ENCODE data around the gene FBXO36.

FBXO36 gene

GRCh38 chr2:229931241-229931640 lies 8.9 kb downstream of the FBXO36 start:
- Histone ChIP-seq H3K4me1 (ENCODE audit: low read depth, poor library complexity, severe bottlenecking) (peaks cover 3% of the 10 kb centered on the region), H2AFZ (ENCODE audit: low read depth) (no peak overlapping the region), H3K79me2 (ENCODE audit: insufficient read depth, low read depth) (no peaks in the 10 kb centered on the region), H3K36me3 (ENCODE audit: insufficient read depth) (no peaks in the 10 kb centered on the region; the same call in 1 of the 2 replicates), H3K4me3 (IDR thresholded peaks at IDR 0.05; ENCODE audit: insufficient read depth, low read depth, low read length) (no peak overlapping the region), H3K4me2 (no peak overlapping the region), H3K27ac (no peak overlapping the region), H4K20me1 (ENCODE audit: insufficient read depth) (no peaks in the 10 kb centered on the region), H3K27me3 (ENCODE audit: insufficient read depth, low read depth) (no peaks in the 10 kb centered on the region), H3K9ac (no peak overlapping the region)
- TF ChIP-seq, protein P1, sequence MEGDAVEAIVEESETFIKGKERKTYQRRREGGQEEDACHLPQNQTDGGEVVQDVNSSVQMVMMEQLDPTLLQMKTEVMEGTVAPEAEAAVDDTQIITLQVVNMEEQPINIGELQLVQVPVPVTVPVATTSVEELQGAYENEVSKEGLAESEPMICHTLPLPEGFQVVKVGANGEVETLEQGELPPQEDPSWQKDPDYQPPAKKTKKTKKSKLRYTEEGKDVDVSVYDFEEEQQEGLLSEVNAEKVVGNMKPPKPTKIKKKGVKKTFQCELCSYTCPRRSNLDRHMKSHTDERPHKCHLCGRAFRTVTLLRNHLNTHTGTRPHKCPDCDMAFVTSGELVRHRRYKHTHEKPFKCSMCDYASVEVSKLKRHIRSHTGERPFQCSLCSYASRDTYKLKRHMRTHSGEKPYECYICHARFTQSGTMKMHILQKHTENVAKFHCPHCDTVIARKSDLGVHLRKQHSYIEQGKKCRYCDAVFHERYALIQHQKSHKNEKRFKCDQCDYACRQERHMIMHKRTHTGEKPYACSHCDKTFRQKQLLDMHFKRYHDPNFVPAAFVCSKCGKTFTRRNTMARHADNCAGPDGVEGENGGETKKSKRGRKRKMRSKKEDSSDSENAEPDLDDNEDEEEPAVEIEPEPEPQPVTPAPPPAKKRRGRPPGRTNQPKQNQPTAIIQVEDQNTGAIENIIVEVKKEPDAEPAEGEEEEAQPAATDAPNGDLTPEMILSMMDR (conservative IDR thresholded peaks at IDR 0.05; ENCODE audit: low read depth, low read length): no peak

DNA sequence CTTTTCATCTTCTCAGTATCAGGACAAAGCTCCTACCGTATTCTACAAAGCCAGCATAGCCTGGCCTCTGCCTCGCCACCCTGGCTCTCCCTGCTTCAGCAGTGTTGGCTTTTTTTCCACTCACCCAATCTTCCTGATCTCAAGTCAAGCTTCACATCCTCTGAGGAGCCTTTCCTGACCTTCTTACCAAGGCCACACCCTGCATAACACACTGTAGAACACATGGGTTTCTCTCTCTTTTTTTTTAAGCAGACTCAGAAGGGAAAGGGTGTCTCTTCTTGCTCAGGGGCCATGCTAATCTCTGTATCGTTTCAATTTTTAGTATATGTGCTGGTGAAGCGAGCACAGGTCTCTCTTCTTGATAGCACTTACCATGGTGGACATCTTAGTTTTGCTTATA lies 15.2 kb downstream of the FBXO36 start:
- no peaks in the 10 kb centered on the region for H3K27me3 ChIP-seq (ENCODE audit: insufficient read depth, low read depth)
- H3K79me2 ChIP-seq (ENCODE audit: insufficient read depth, low read depth): no peaks in the 10 kb centered on the region
- no peak overlapping the region for H3K9ac ChIP-seq
- no peaks in the 10 kb centered on the region for H4K20me1 ChIP-seq (ENCODE audit: insufficient read depth)
- no peak overlapping the region for H2AFZ ChIP-seq (ENCODE audit: low read depth)
- H3K4me1 ChIP-seq (ENCODE audit: low read depth, poor library complexity, severe bottlenecking): no peaks in the 10 kb centered on the region
- H3K4me3 ChIP-seq (IDR thresholded peaks at IDR 0.05; ENCODE audit: insufficient read depth, low read depth, low read length): no peak overlapping the region
- TF ChIP-seq, protein P1 (conservative IDR thresholded peaks at IDR 0.05; ENCODE audit: low read depth, low read length): no peak
- no peak overlapping the region for H3K4me2 ChIP-seq
- no peaks in the 10 kb centered on the region for H3K36me3 ChIP-seq (ENCODE audit: insufficient read depth)
- no peak overlapping the region for H3K27ac ChIP-seq

GRCh38 chr2:229942671-229943070 lies 20.4 kb downstream of the FBXO36 start:
- no peaks in the 10 kb centered on the region for H3K79me2 ChIP-seq (ENCODE audit: insufficient read depth, low read depth)
- H3K4me3 ChIP-seq (IDR thresholded peaks at IDR 0.05; ENCODE audit: insufficient read depth, low read depth, low read length): no peak overlapping the region
- no peak overlapping the region for H3K9ac ChIP-seq
- H3K4me1 ChIP-seq (ENCODE audit: low read depth, poor library complexity, severe bottlenecking): no peaks in the 10 kb centered on the region
- no peak overlapping the region for H3K4me2 ChIP-seq
- no peaks in the 10 kb centered on the region for H4K20me1 ChIP-seq (ENCODE audit: insufficient read depth)
- TF ChIP-seq, protein P1 (conservative IDR thresholded peaks at IDR 0.05; ENCODE audit: low read depth, low read length): no peak
- no peaks in the 10 kb centered on the region for H3K27me3 ChIP-seq (ENCODE audit: insufficient read depth, low read depth)
- H3K36me3 ChIP-seq (ENCODE audit: insufficient read depth): no peaks in the 10 kb centered on the region
- H3K27ac ChIP-seq: no peak overlapping the region
- H2AFZ ChIP-seq (ENCODE audit: low read depth): no peak overlapping the region

DNA sequence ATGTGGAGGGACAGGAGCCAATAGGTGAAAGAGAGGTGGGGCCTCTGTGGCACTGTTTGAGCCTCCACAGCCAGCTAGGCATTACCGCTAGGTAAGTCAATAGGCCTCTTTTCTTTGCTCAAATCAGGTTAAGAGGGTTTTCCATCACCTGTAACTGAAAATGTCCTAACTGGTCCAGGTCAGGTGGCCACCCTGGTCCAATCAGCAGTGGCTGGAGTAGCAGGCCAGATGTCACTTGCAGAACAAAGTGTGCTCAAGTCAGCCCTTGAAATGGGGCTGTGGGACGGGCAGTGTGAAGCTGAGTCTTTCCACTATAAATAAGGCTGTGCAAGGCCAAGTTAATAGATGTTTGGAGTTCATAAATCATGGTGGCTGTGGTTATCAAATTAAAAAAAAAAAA lies 20.9 kb downstream of the FBXO36 start:
- Histone ChIP-seq H3K36me3 (ENCODE audit: insufficient read depth) (no peaks in the 10 kb centered on the region), H3K27ac (no peak overlapping the region), H4K20me1 (ENCODE audit: insufficient read depth) (no peaks in the 10 kb centered on the region), H3K79me2 (ENCODE audit: insufficient read depth, low read depth) (no peaks in the 10 kb centered on the region), H3K4me3 (IDR thresholded peaks at IDR 0.05; ENCODE audit: insufficient read depth, low read depth, low read length) (no peak overlapping the region), H3K9ac (no peak overlapping the region), H3K4me2 (no peak overlapping the region), H2AFZ (ENCODE audit: low read depth) (no peak overlapping the region), H3K27me3 (ENCODE audit: insufficient read depth, low read depth) (no peaks in the 10 kb centered on the region), H3K4me1 (ENCODE audit: low read depth, poor library complexity, severe bottlenecking) (no peaks in the 10 kb centered on the region)
- TF ChIP-seq, protein P1 (conservative IDR thresholded peaks at IDR 0.05; ENCODE audit: low read depth, low read length): no peak

Measured in KMS-11 (cell line).